Stromal cell of bone marrow (primary cell): Measurements from ENCODE around the gene EXOC6B.

Experiments used
- DNase-seq: peaks from one replicate; pipeline ENCODE4 v3.0.0-alpha.2; 2012; ENCODE audit warnings: low read depth

Gene EXOC6B

GRCh38 chr2:72157871-72158771 is 667.7 kb downstream of the EXOC6B start:
- DNase-seq = no peak

- DNase-seq = no peak
These were observed 669.0 kb downstream of the EXOC6B start for GRCh38 chr2:72156872-72157271.

GRCh38 chr2:72155737-72156136 is 670.1 kb downstream of the EXOC6B start:
- no peak for DNase-seq

DNA sequence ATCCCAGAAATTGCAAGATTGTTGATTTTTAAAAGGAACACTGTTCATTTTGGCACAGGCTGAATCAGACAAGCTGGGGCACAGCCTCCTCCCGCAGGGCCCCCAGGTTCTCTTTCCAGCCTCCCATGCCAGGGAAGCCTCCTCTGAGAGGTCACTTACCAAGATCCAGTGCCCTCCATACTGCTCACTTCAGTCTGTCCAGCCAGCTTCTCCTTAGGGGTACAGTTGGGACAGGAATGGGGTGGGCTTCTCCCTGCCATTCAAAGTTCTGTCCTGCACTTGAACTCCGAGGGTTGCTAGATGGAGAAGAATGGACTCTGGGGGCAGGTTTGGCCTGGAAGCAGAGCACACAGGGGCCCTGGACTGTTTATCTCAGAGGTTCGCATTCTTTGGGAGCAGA is 670.7 kb downstream of the EXOC6B start:
- no peak for DNase-seq

DNA sequence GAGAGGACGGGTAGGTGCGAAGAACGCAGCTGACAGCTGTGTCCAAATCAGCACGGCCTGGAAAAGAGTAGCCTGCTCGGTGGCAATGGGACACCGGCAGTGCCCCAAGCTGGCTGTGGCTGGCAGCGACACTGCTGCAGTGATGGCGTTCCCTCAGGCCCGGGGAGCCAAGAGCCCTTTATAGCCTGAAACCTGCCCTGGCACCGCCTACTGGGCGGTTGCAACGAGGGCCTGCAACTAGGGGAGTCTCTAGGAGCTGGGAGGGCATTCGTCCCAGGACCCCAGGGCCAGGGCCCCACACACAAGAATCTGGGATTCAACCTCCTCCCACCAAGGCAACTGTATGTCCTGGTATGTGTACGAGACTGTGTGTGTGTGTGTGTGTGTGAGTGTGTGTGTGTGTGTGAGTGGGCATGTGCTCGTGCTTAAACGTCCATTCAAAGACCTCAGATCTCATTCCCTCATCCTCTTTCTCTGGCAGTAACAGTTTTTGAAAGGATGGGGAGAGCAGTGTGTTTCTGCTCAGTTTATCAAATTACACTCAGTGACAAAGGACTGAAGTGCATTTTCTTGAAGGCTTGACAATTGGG is 671.4 kb downstream of the EXOC6B start:
- no peak for DNase-seq

GRCh38 chr2:72153924-72154323 is 671.9 kb downstream of the EXOC6B start:
- DNase-seq = no peak

DNA sequence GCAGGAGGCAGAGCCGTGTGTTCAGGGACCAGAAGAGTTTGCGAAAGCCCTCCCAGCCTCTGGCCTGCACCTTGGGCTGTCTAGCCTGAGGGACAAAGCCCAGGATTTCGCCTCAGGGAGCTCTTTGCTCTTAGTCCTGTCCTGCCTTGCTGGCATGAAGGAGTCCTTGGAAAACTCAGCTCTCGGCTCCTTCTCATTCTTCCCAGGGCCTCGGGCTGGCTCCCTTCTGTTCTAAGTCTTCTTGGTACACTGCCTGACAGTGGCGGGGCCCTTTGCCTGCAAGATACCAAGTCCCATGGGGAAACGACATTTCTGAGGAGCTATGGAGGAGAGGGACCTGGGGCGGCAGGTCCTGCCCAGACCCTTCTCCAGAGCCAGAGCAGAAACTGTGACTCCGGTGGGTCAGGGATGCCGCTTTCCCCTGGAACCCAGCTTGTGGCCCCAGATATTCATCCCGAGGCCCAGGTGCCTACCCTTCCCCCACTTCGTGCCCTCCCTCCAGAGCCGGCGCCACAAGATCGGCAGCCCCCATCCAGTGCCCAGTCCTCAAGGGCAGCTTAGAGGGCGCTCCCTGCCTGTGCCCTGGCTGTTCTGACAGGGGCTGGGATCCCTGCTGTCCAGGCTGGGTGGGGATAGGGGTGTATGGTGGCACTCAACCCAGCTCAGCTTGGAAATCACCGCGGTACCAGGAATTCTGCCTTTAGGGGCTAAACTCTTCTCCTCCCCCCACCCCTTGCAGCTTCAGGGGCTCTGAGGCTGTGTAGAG is 672.6 kb downstream of the EXOC6B start:
- no peak for DNase-seq

- no peak for DNase-seq
These were observed 674.9 kb downstream of the EXOC6B start for GRCh38 chr2:72150861-72151356.

- peak; percentile 44 for DNase-seq
These were observed 675.5 kb downstream of the EXOC6B start for GRCh38 chr2:72150157-72150860.

GRCh38 chr2:72149556-72150156 is 676.2 kb downstream of the EXOC6B start:
- DNase-seq = no peak

DNA sequence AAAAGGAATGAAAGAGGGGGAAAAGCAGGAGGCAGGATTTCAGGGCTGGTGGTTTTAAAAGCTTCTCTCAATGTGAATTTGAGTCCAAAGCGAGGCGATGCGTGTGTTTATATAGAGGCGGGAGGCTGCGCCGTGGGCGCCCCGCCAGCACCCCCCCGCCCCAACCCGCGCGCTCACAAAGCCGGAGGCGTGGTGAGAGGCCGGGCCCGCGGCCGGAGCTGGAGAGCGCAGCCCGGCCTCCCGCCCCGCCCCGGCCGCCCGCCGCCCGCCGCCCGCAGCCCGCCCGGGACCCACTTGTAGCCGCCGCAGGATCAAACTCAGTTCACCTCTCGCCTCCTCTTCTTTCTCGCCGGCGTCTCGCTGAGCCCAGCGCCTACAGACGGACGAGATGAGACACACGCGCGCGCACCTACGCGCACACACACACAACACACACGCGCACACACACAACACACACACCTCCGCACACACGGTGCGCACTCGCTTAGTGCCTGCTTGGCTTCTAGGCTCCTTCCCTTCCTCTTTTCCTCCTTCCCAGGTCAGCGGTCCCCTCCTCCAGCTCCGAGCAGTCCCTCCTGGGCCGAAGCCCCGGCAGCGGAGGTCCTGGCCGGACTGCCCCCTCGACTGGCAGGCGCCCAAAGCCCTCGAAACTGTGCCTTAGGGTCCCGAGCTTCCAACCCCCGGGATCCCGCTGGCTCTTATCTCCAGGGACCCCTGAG is 676.8 kb downstream of the EXOC6B start:
- no peak for DNase-seq

GRCh38 chr2:72148003-72148836 is 677.6 kb downstream of the EXOC6B start:
- no peak for DNase-seq

- no peak for DNase-seq
These were observed 678.4 kb downstream of the EXOC6B start, which contains the start of gene CYP26B1 for GRCh38 chr2:72147303-72147971. Gene CYP26B1, minus strand, starts transcription at chr2:72147862. Its CDS starts 28 bp downstream, at chr2:72147834.

- DNase-seq = no peak
These were observed 679.2 kb downstream of the EXOC6B start for GRCh38 chr2:72146347-72147302.

DNA sequence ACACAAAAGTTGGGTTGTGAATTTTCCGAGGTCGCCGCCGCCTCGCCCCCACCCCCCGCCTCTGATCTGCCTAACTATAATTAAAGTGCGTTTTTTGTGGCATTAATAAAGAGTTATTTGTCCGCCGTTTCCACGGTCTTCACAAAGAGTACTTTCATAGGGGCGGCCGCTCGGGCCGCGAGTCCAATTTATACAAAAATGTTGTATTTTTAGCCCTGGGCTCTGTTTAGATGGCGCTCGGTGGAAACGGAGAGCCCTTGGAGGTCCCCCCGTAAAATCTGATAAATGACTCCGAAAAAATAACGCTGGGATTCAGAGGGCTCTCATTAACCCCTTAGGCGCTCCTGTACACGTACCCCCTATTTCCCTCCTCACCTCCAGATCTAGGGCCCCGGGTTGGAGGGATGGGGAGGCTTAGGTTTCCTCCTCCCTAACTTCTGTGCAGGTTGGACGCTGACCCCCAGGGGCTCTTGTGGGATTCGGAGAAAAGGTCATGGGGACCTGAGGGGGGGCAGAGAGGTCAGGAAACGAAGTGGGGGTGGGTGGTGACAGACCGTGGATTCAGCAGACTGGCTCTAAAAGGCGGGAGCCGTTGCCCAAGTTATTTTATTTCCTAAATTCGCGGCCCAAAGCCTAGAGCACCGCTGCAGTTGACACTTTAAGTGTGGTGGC is 680.0 kb downstream of the EXOC6B start:
- DNase-seq = no peak

- no peak for DNase-seq
These were observed 680.6 kb downstream of the EXOC6B start for GRCh38 chr2:72145289-72145657.

DNA sequence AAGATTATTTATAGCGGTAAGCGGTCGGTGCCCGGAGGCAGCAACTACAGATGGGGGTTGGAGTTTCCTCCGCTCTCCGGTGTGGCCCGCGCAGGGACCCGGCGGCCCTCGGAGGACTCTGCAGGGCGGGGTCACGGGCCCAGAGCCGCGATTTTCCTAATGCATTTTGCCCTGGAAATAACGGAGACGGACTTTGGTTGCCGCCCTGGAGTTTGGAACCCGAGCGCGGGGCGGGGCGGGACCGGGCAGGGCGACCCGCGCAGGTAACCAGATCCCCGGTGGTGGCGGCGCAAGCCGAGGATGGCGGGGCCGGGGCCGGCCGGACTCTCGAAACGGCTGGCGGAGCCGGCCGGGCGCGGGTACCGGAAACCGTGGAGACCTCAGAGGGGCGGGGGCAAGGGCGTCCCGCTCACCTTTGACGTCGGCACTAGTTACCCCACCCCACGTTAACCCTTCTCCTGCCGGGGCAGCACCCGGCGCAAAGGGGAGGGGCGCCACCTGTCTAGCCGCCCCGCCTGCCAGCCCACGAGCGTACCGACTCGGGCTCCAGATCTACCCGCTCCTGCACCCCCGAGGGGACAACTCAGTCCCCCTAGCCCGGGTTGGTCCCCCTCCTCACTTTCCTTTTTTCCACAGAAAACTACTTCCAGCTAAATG is 681.1 kb downstream of the EXOC6B start:
- no peak for DNase-seq
